CD1c-positive myeloid dendritic cell (primary cell): Measurements from ENCODE around the gene KCNMA1.
A peak's percentile ranks its signal among the peaks of the same experiment; 100 is the strongest.

ENCODE experiments used
- DNase-seq: peaks from one replicate; pipeline ENCODE4 v3.0.0-alpha.2; 2016; ENCODE audit errors: extremely low spot score

KCNMA1 gene

GRCh38 chr10:76945166-76945565 lies 692.4 kb downstream of the KCNMA1 start:
- no peak for DNase-seq

GRCh38 chr10:76944640-76945039 lies 693.0 kb downstream of the KCNMA1 start:
- DNase-seq = no peak

DNA sequence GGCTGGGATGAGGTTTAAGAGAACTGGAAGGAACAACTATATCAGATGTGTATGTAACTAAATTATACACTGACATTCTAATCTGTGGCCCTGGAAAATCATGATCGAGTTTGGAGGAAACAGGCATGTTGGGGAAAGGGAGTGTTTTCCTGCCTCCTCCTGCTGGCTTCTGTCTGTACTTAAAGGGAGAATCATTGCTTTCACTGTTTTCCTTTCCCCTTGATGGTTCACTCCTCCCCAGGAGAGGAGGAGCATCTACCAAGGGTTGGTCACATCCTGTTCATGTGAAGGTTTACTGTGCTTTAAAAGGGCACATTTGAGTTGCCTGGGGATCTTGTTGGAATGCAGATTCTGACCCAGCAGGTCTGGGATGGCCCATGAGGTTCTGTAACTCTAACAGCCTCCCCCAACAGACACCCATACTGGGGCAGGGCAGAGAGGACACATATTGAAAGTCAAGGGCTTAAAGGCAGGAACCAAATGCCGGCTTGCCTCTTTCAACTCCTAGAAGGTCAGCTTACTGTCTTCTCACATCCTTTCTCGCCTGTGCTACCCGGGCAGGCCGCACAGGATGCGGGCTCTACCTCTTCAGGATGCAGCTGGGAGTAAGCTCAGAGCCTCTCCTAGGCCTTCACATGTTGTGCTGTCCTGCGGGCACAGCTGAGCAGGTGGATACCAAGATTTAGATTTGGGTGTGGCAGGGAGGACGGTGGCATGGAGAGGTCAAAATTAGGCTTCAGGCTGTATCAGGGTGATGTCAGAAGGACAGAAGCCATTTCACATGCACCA lies 694.8 kb downstream of the KCNMA1 start:
- DNase-seq = no peak

DNA sequence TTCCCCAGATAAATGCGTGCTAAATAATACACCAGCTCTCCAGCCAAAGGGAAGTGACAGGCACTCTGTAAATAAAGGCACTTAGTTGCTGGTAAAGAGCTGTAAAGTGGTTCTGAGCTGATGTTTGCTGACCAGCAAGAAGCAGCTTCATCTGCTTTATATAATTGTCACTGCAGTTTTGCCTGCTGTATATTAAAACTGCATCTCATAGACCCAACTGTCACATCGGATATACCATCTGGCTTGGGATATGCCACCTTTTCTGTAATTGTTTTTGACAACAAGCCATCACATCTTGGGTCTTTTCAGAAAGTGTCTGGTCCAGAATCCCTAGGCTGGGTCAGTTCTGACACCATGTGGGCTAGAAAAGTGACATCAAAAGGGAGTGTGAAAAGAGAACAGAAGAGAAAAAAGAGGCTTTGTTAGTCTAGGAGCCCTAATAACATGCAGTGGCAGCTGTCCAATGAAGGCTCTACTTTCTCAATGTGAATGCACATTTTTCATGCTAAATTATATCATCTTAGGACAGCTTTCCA lies 697.6 kb downstream of the KCNMA1 start:
- DNase-seq = no peak

GRCh38 chr10:76937181-76937600 lies 700.4 kb downstream of the KCNMA1 start:
- DNase-seq = no peak

GRCh38 chr10:76935941-76936613 lies 701.5 kb downstream of the KCNMA1 start:
- no peak for DNase-seq

DNA sequence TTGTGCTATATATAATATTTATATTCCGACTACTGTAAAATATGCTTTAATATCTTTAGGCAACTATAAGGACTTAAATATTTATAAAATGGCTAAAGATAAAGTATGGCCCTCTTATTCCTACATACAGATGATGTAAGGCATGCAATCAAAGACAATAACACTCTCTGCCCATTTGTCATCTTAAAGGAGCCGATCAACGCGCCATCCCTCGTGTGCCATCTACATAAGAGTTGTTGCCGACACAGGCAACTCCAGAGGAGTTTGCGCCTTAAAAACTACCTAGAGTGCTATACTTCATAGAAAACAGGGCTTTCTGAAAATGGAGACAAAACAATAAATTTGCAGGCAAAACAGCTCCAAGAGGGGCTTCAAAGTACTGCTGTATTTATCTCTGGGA lies 709.0 kb downstream of the KCNMA1 start:
- no peak for DNase-seq

- no peak for DNase-seq
Observed at GRCh38 chr10:76925636-76926405, 711.8 kb downstream of the KCNMA1 start.

- no peak for DNase-seq
Observed at GRCh38 chr10:76922666-76923065, 714.9 kb downstream of the KCNMA1 start.

DNA sequence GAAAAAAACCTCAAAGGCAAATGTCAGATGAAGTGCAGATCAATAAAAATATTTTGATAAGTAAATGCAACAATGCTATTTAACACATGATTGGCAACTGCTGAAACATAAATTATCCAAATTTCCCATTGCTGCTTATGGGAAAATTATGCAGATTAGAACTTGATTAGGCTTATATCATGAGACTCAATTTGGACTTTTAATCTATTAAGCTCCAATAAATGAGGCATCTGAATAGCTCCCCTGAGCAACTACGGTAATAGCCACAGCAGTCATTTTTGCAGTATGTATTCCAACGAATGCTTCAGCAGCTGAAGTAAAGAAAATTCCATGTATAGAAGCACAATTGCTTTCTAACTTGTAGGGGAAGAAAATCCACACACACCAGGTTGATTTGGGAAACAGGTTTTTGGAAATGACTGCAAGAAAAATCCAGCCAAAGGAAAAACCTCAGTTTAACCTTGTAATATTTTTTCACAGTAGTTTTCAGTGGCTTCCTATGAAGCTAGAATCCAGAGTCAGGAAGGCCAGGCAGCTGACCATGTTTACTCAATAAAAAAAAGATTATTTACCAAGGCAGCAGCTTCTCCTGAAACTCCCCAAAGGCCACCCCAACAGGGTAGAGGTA lies 716.1 kb downstream of the KCNMA1 start:
- no peak for DNase-seq

GRCh38 chr10:76920581-76920980 lies 717.0 kb downstream of the KCNMA1 start:
- no peak for DNase-seq

DNA sequence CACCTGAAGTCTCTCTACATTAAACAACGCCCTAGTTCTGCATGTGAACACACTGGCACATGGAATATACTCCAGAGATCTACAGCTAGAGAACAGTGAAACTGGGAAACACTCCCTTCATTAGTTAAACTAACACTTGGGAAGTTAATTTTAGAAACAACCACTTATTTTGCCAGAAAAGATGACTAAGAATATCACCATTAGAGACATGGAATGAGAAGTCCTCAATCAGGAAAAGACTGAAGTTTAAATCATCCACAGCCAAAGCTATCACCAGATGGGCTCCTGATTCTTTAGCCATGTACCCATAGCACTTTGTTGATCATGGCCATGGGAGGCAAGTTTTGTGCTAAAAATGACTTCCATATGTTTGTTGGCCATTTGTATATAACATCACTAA lies 719.5 kb downstream of the KCNMA1 start:
- DNase-seq = no peak

- DNase-seq = no peak
Observed at GRCh38 chr10:76917071-76917470, 720.5 kb downstream of the KCNMA1 start.

DNA sequence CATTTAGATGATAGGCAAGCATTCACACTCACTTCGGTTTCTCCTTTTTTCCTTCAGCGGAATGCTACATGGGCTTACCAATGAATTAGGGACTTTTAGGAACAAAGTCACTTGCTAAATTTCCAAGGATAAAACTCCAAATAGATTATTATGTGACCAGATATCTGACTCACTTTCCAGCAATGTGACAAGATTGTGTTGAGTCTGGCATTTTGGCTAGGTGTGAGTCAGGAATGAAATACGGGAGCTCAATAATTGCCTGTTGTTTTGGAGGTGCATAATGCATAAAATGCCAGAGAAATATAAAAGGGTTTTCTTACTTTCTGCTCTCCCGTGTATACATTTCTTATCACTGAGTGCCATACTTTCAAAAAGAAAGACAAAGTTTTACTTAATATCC lies 721.1 kb downstream of the KCNMA1 start:
- DNase-seq = no peak

DNA sequence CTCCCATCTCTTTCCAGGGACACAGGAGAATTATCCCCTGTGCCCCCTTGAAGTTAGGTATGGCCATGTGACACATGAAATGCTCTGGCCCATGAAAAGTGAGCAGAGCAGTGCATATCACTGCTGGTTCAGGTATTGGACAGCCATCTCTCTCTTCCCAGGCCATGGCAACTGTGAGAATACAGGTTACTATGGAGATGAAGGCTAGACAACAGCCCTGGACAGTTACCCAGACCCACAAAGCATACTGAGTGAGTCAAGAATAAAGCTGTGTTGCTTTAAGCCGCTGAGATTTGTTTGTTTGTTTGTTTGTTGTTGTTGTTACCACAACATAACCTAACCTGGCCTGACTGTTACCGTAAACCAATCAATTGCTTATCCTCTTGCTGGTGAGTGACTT lies 722.3 kb downstream of the KCNMA1 start:
- no peak for DNase-seq

DNA sequence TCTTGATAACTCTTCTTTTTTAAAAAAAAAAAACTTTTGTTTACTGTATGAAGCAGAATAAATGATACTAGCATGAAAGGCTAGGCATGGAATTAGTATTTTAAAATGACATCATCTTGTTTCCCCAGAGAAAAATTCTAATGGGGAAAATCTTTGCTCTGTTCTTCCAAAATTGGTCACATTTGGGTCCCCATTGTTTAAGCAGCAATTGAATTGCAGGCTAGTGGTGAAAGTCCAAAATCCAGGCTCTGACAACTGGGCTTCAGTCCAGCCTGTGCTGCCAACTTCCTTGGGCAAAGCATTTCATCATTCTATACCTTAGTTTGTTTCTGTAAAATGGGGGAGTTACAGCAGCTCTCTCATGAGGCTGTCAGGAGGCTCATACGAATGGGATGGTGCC lies 726.4 kb downstream of the KCNMA1 start:
- no peak for DNase-seq

DNA sequence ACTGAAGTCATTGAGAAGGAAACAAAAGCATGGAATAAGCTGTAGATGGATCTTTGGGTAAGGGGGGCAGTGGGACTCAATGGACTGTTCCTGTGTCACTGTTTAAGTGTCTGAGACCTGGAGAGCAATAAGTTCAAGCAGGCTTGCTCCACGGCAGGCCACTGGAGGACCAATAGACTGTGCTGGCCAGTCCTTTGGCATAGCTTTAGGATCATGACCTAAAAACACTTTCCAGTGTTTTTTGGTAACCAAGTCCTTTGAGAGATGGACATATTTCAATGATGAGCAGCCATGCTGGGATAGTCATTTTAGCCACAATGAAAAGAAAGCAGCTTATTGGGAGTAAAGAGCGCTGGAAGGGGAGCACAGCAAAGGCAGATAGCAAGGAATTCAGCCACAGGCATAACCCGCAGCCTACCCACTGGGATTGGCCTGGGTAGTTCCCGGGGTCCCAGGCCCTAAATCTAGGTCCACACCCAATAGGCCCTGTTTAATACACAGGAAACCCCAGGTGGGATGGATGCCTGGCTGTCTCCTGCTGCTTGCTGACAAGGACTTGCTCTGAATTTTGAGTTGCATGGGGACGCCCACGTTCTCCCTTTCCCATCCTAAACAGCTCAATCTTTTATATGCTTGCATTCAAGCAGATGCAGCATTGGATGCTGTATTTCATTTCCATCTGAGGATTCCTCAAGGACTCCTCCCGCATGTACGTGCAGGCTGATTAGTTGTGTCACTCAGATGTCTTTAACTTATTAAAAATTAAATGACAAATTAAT lies 727.2 kb downstream of the KCNMA1 start:
- DNase-seq = no peak

GRCh38 chr10:76906256-76906655 lies 731.4 kb downstream of the KCNMA1 start:
- no peak for DNase-seq

- DNase-seq = no peak
Observed at GRCh38 chr10:76905251-76905650, 732.4 kb downstream of the KCNMA1 start.

- DNase-seq = no peak
Observed at GRCh38 chr10:76903387-76903945, 734.1 kb downstream of the KCNMA1 start.

DNA sequence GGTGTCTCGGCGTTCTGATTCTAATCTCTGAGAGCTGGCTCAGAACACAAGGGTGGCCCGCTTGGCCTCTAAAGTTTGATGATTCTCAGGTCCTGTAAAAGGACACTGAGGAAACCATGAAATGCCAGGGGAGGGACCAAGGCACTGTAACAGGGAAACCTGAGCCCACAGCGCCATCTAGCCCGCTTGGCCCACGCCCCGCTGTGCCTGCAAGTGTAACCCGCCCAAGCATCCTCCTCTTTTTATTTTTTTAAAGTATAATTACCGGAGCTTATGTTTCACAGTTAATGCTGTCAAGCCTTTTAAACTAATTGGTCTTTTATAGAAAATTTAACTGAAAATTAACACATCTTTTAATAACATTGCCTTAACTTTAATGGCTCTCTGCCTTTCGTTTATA lies 734.7 kb downstream of the KCNMA1 start:
- peak; percentile 13 for DNase-seq
